Type B pancreatic cell (in vitro differentiated cells): Measurements from ENCODE around the gene MEF2C. TPM values are rescaled to one million over a fixed set of nuclear protein-coding genes. Genes with fewer than 3 reads are reported as not detected.

ENCODE experiments used
- DNase-seq: peaks from one replicate; pipeline ENCODE4 v3.0.0; 2021; ENCODE audit warnings: mixed read lengths; ENCODE audit not compliant: unreplicated experiment; ENCODE audit errors: extremely low spot score
- H3K27ac Mint-ChIP-seq: 2 replicates; pipeline ENCODE4 v1.8.0; 2021; ENCODE audit warnings: mild to moderate bottlenecking, mixed read lengths
- H3K27me3 Mint-ChIP-seq: 2 replicates; pipeline ENCODE4 v1.8.0; 2021; ENCODE audit warnings: mixed read lengths
- H3K36me3 Mint-ChIP-seq: 2 replicates; pipeline ENCODE4 v1.8.0; 2021; ENCODE audit warnings: mixed read lengths
- H3K4me1 Mint-ChIP-seq: one replicate; pipeline ENCODE4 v1.8.0; 2021; ENCODE audit warnings: mixed read lengths; ENCODE audit not compliant: unreplicated experiment
- H3K4me3 Mint-ChIP-seq: 2 replicates; pipeline ENCODE4 v1.8.0; 2021; ENCODE audit warnings: mild to moderate bottlenecking, mixed read lengths
- H3K9me3 Mint-ChIP-seq: 2 replicates; pipeline ENCODE4 v1.8.0; 2021; ENCODE audit warnings: mixed read lengths
- CTCF ChIP-seq: fragments of 200-600 bp; sonication (generic); conservative IDR thresholded peaks from 2 replicates; pipeline ENCODE4 v1.5.0; 2021; ENCODE audit warnings: antibody characterized with exemption, mild to moderate bottlenecking
- total RNA-seq: library from RNA; stranded (reverse); gene quantifications from 2 replicates; pipeline ENCODE4 v1.2.1, GENCODE V29; 2021; ENCODE audit warnings: low replicate concordance

The MEF2C gene
- total RNA-seq, 1 donor from 2014 or later = 12.0 TPM

GRCh38 chr5:88722546-88723073 lies 160.4 kb downstream of the MEF2C start:
- H3K4me1 Mint-ChIP-seq = no peaks in the 10 kb centered on the region
- no peak for DNase-seq
- peaks cover 27% of the 10 kb centered on the region for H3K27me3 Mint-ChIP-seq
- no peak for TF ChIP-seq CTCF
- H3K36me3 Mint-ChIP-seq = no peaks in the 10 kb centered on the region
- no peak overlapping the region for H3K4me3 Mint-ChIP-seq
- H3K27ac Mint-ChIP-seq = no peak overlapping the region
- H3K9me3 Mint-ChIP-seq = no peaks in the 10 kb centered on the region

GRCh38 chr5:88719434-88719833 lies 163.6 kb downstream of the MEF2C start:
- DNase-seq = no peak
- TF ChIP-seq CTCF = no peak
- H3K4me3 Mint-ChIP-seq = no peak overlapping the region
- no peak overlapping the region for H3K27ac Mint-ChIP-seq
- H3K27me3 Mint-ChIP-seq = peaks cover 24% of the 10 kb centered on the region
- no peaks in the 10 kb centered on the region for H3K9me3 Mint-ChIP-seq
- H3K36me3 Mint-ChIP-seq = no peaks in the 10 kb centered on the region
- no peaks in the 10 kb centered on the region for H3K4me1 Mint-ChIP-seq

- TF ChIP-seq CTCF = no peak
- Mint-ChIP-seq H3K4me3 (no peak overlapping the region), H3K4me1 (no peaks in the 10 kb centered on the region), H3K27me3 (peaks cover 17% of the 10 kb centered on the region), H3K36me3 (no peaks in the 10 kb centered on the region), H3K9me3 (no peaks in the 10 kb centered on the region), H3K27ac (no peak overlapping the region)
- DNase-seq = no peak
These were observed 164.2 kb downstream of the MEF2C start for GRCh38 chr5:88718736-88719135.

- no peaks in the 10 kb centered on the region for H3K36me3 Mint-ChIP-seq
- peaks cover 8% of the 10 kb centered on the region for H3K27me3 Mint-ChIP-seq
- H3K4me1 Mint-ChIP-seq = no peaks in the 10 kb centered on the region
- no peak for TF ChIP-seq CTCF
- no peak overlapping the region for H3K4me3 Mint-ChIP-seq
- no peak for DNase-seq
- H3K27ac Mint-ChIP-seq = no peak overlapping the region
- no peaks in the 10 kb centered on the region for H3K9me3 Mint-ChIP-seq
These were observed 166.9 kb downstream of the MEF2C start for GRCh38 chr5:88716101-88716500.

GRCh38 chr5:88715503-88715902 lies 167.5 kb downstream of the MEF2C start:
- no peak overlapping the region for H3K27ac Mint-ChIP-seq
- TF ChIP-seq CTCF = no peak
- no peak for DNase-seq
- no peaks in the 10 kb centered on the region for H3K36me3 Mint-ChIP-seq
- H3K9me3 Mint-ChIP-seq = no peaks in the 10 kb centered on the region
- peaks cover 8% of the 10 kb centered on the region for H3K27me3 Mint-ChIP-seq
- no peaks in the 10 kb centered on the region for H3K4me1 Mint-ChIP-seq
- H3K4me3 Mint-ChIP-seq = no peak overlapping the region

- TF ChIP-seq CTCF = no peak
- no peak overlapping the region for H3K27ac Mint-ChIP-seq
- peaks cover 9% of the 10 kb centered on the region for H3K27me3 Mint-ChIP-seq
- no peak for DNase-seq
- no peaks in the 10 kb centered on the region for H3K36me3 Mint-ChIP-seq
- no peaks in the 10 kb centered on the region for H3K9me3 Mint-ChIP-seq
- no peaks in the 10 kb centered on the region for H3K4me1 Mint-ChIP-seq
- H3K4me3 Mint-ChIP-seq = no peak overlapping the region
These were observed 169.2 kb downstream of the MEF2C start for GRCh38 chr5:88713818-88714217.
